SK-N-MC (cell line): ENCODE data around the gene PLCB3.

Experiments used
- EZH2 ChIP-seq: fragments of 200-600 bp; sonication (generic); IDR thresholded peaks from one replicate; pipeline ENCODE4 v1.6.1; 2017; ENCODE audit warnings: antibody characterized with exemption
- POLR2AphosphoS5 ChIP-seq: IDR thresholded peaks from 2 replicates; pipeline ENCODE4 v1.6.1; 2012; ENCODE audit warnings: mild to moderate bottlenecking, low read depth, low read length, borderline replicate concordance

GRCh38 chr11:64253043-64253442 is 1.7 kb downstream of the PLCB3 start:
- TF ChIP-seq EZH2 (no peak), POLR2AphosphoS5 (no peak)
